Activated naive CD4-positive, alpha-beta T cell treated with anti-CD3 and anti-CD28 coated beads, Interleukin-2, amount 50 U/mL, for 24 hours (primary cell): ENCODE data around the gene R3HCC1L.
A peak's percentile ranks its signal among the peaks of the same experiment; 100 is the strongest.

Experiments
- H3K27ac Mint-ChIP-seq: one replicate; pipeline ENCODE4 v1.8.0; 2021; ENCODE audit warnings: mild to moderate bottlenecking, mixed read lengths
- H3K27me3 Mint-ChIP-seq: one replicate; pipeline ENCODE4 v1.8.0; 2021; ENCODE audit warnings: mixed read lengths
- H3K36me3 Mint-ChIP-seq: one replicate; pipeline ENCODE4 v1.8.0; 2021; ENCODE audit warnings: mixed read lengths
- H3K4me1 Mint-ChIP-seq: one replicate; pipeline ENCODE4 v1.8.0; 2021; ENCODE audit warnings: mixed read lengths
- H3K4me3 Mint-ChIP-seq: one replicate; pipeline ENCODE4 v1.8.0; 2021; ENCODE audit warnings: mild to moderate bottlenecking, mixed read lengths
- H3K9me3 Mint-ChIP-seq: one replicate; pipeline ENCODE4 v1.8.0; 2021; ENCODE audit warnings: mixed read lengths

The R3HCC1L gene

DNA sequence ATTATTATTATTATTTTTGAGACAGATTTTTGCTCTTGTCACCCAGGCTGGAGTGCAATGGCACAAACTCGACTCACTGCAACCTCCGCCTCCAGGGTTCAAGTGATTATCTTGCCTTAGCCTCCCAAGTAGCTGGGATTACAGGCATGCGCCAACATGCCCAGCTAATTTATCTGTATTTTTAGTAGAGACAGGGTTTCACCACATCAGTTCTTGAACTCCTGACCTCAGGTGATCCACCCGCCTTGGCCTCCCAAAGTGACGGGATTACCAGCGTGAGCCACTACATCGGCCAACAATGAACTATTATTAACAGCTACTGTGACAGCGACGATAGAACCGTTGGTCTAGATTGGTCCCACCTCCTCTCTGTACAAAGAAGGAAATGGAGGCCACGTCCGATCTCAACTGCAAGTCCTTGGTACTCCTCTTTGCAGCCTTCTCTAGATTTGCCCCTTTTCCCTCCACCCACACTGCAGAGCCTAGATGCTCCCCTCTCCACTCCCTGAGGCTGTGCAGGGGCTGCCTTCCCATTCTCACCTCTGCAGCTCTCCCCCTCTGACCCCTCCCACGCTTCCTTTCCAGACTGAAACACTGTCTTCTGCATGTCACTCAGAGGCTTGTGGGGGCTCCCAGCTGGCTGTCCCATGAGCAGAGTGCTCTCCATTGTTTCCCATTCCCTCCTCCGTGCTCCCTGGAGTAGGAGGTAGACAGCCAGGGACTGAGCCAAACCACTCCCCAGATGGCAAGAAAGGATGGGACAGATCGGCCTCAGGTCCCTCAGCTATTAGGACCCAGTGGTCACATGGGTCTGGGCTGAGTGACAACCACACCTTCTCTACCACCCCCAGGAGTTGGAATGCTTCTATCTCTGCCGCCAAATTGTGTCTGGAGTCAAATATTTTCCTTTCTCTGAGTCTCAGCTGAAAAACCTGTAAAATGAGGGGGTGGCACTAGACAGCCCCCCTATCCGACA is 131.2 kb downstream of the R3HCC1L start:
- Mint-ChIP-seq H3K27ac (no peak overlapping the region), H3K9me3 (no peaks in the 10 kb centered on the region), H3K27me3 (peaks cover 29% of the 10 kb centered on the region), H3K4me1 (no peaks in the 10 kb centered on the region), H3K4me3 (no peak overlapping the region), H3K36me3 (no peaks in the 10 kb centered on the region)

DNA sequence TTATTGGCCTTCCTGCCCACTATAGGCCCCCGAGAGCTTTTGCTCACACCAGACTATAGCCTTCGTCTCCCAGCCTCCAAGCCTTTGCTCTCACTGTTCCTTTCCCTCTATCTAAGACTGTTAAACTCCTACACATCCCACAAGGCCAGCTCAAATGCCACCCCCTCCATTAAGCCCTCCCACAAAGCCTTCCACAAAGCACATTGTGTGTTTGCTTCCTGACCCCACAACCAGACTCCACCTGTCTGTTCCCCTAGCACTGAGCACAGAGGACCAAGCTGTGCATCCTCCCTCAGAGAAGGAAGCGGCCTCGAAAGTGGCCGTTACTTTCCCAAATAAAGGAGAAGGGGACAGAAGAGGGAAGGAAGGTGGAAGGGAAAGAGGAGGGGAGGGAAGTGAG is 132.2 kb downstream of the R3HCC1L start:
- H3K36me3 Mint-ChIP-seq, result no peaks in the 10 kb centered on the region
- H3K27me3 Mint-ChIP-seq, result peaks cover 38% of the 10 kb centered on the region
- H3K4me3 Mint-ChIP-seq, result peak overlapping the region; percentile 76
- H3K27ac Mint-ChIP-seq, result no peak overlapping the region
- no peaks in the 10 kb centered on the region for H3K4me1 Mint-ChIP-seq
- H3K9me3 Mint-ChIP-seq, result no peaks in the 10 kb centered on the region

DNA sequence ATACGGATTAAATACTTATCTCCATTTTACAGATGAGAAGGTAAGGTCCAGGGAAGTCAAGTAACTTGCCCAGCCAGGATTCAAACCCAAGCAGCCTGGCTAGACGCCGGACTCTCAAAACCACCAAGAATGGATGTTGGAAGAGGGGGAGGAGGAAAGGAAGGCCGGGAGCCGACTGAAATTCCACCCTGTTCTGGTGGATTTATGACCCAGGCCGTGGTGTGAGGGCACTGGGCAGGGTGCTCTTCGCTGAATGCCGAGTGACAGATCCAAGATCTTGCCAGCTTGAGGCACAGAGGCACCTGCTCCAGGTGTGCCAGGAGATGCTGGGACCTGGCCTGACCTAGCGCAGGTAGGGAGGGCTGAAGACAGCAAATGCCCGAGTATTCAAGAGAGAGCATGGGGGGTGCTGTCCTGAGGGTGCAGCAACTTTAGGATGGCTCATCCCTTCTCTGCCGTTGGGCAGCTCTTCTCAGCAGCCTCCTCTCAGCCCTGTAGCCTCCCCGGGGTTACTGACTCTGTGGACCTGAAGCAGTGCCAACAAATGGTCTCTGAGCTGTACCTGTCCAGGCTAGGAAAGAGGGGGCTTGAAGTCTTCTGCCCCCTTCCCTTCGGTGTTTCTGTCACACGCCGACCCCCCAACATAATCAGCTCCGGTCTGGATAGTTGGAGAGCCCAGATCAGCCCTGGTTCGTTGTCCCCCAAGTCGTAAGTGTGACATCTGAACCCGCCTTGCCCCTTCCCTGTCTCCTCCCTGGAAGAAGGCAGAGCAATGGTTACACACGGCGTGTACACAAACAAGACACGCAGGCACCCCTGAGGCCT is 132.8 kb downstream of the R3HCC1L start:
- no peak overlapping the region for H3K27ac Mint-ChIP-seq
- no peaks in the 10 kb centered on the region for H3K4me1 Mint-ChIP-seq
- H3K4me3 Mint-ChIP-seq, result peak overlapping the region; percentile 76
- peaks cover 39% of the 10 kb centered on the region for H3K27me3 Mint-ChIP-seq
- no peaks in the 10 kb centered on the region for H3K9me3 Mint-ChIP-seq
- H3K36me3 Mint-ChIP-seq, result no peaks in the 10 kb centered on the region

DNA sequence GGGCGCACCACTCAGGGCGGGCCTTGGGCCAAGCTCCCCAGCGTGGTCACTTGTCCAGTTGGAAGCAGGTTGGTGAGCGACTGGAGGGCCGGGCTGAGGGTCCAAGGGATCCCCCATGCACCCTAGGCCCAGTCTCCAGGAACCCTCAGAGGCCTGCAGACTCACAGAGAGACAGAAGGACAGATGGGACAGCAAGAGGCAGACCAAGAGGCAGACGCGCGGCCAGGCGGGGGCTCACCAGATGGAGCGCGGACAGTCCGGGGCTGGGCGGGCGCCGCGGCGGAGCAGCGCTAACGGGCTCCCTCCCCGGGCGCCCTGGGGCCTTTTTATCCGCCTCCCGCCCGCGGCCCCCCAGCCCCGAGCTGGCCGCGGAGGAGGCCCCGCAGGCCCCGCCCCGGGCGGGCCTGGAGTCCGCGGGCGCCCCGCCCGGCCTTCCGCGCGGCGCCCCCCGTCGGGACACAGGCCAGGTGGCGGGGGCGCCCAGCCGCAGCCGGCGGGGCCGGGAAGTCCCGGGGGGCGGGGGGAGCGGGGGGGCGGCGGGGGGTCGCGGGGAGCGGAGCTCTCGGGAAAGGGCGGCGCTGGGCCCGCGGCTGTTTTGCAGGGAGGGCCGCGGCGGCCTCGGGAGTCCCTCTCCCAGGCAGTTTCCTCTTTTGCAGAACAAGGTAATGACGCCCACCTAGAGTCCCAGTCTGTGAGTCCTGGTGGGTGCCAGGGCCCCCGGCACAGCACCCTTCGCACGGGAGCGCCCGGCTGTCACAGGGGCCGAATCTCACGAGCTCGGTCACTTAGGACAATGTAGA is 133.6 kb downstream of the R3HCC1L start, which contains the start of gene LOXL4:
Gene LOXL4 (minus strand): TSS at position 301 of the 800 bp plus-strand sequence. CDS start 5,175 bp downstream, outside the sequence.
- H3K4me1 Mint-ChIP-seq, result no peaks in the 10 kb centered on the region
- H3K9me3 Mint-ChIP-seq, result no peaks in the 10 kb centered on the region
- H3K27ac Mint-ChIP-seq, result no peak within 1 kb of the TSS
- H3K36me3 Mint-ChIP-seq, result no peaks in the 10 kb centered on the region
- peak within 1 kb of the TSS; percentile 76 for H3K4me3 Mint-ChIP-seq
- peaks cover 39% of the 10 kb centered on the region for H3K27me3 Mint-ChIP-seq

DNA sequence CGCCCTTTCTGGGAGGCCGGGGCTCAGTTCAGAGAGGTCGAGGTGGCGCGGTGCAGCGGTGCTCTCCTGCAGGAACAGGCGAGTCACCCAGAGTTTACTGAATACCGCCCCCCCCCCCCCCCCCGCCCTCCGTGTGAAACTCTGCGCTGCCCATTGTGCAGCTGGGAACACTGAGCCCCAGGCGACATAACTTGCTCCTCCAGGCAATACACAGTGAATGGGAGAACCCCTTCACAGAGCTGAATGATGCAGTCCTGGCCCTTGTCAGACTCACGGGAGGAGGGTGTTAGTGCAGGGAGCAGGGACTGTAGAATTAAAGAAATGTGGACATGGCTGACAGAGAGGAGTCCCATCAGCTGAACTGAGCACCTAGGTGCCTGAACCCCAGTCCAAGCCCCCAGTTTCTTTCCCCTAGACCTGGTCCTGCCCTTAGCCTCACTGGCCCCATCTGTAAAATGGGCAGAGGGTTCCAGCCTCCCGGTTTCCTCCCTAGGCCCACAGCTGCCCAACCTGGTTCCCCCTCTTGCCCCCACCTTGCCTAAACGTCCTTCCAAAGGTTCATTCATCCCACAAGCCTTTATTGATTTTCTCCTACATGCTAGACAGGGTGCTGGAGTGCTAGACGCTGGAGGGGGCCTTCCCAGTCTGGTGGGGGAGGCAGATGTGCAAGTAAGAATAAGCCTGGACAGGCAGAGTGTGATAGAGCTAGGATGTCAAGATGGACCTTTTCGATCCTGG is 134.4 kb downstream of the R3HCC1L start:
- Mint-ChIP-seq H3K27ac (no peak overlapping the region), H3K4me3 (peak overlapping the region; percentile 57), H3K27me3 (peaks cover 39% of the 10 kb centered on the region), H3K4me1 (no peaks in the 10 kb centered on the region), H3K36me3 (no peaks in the 10 kb centered on the region), H3K9me3 (no peaks in the 10 kb centered on the region)

DNA sequence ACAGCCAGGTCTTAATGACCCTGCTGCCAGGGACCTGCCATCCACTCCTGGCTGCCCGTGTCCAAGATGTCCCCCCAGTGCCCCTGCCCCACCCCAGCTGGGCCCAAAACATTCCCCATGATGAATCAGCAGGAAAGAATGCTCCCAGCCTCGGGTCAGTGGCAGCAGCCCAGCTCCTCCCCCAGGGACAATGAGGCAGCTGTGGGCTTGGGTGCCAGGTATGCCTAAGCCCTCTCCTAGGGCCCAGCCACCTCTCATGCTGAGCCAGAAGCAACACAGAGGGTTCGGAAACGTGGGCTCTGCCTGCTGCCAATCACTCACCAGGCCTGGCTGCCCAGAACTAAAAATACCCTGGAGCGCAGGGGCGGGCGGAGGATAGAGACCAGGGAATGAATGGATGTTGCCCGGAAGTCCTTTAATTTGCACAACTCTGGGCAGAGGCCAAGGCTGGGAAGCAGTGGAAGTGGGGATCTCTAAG is 135.0 kb downstream of the R3HCC1L start:
- no peak overlapping the region for H3K4me3 Mint-ChIP-seq

DNA sequence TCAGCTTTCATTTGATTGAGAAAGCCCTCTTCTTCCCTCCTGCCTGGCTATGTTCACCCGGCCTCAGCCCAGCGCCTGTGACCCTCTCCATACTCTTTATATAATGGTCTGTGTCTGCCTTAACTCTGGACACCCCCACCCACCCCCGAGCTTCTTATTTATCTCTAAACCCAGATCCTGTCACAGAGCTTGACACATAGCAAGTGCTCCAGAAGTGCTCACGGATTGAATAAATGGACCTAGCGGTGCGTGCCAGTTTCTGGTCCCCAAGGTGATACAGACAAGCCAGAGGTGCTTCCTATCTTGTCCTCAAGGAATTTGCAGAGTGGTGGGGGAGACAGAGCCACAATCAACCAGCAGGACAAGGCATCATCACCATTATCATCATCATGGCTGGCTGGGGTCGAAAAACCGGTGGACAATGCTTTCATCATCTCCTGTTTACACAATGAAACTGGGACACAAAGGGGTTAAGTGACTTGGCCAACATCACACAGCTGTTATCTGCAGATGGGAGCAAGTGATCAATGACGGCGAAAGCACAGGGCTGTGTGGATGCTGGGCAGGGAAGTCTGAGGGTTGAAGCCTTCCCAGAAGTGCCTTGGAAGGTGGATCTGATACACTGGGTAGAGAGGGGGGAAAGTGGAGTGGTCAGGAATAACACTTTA is 135.8 kb downstream of the R3HCC1L start:
- H3K27ac Mint-ChIP-seq, result no peak overlapping the region
- no peak overlapping the region for H3K4me3 Mint-ChIP-seq
- no peaks in the 10 kb centered on the region for H3K9me3 Mint-ChIP-seq
- peaks cover 42% of the 10 kb centered on the region for H3K27me3 Mint-ChIP-seq
- H3K36me3 Mint-ChIP-seq, result no peaks in the 10 kb centered on the region
- no peaks in the 10 kb centered on the region for H3K4me1 Mint-ChIP-seq

More for the DNA sequence above, 135.0 kb downstream of the R3HCC1L start:
- H3K9me3 Mint-ChIP-seq, result no peaks in the 10 kb centered on the region
- no peaks in the 10 kb centered on the region for H3K36me3 Mint-ChIP-seq
- no peak overlapping the region for H3K27ac Mint-ChIP-seq
- peaks cover 40% of the 10 kb centered on the region for H3K27me3 Mint-ChIP-seq
- H3K4me1 Mint-ChIP-seq, result no peaks in the 10 kb centered on the region

DNA sequence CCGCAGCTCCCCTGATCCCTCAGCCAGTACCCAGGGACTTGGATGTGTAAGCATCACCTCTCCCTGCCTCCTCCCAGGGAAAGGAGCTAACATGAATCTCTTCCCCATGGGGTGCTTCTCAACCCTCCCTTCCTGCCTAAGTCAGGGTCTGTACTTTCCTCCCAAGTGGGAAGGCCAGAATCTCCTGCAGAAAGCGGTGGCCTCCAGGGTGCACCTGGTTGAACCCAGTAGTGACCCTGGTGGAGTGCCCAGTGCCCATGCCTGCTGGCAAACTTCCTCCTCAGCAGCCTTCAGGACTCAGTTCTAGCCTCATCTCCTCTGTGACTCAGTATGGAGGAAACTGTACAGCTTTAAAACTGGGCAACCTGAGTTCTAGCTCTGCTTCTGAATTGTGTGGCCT is 136.3 kb downstream of the R3HCC1L start:
- Mint-ChIP-seq H3K27me3 (peaks cover 42% of the 10 kb centered on the region), H3K4me1 (no peaks in the 10 kb centered on the region), H3K36me3 (no peaks in the 10 kb centered on the region), H3K4me3 (no peak overlapping the region), H3K27ac (no peak overlapping the region), H3K9me3 (no peaks in the 10 kb centered on the region)

DNA sequence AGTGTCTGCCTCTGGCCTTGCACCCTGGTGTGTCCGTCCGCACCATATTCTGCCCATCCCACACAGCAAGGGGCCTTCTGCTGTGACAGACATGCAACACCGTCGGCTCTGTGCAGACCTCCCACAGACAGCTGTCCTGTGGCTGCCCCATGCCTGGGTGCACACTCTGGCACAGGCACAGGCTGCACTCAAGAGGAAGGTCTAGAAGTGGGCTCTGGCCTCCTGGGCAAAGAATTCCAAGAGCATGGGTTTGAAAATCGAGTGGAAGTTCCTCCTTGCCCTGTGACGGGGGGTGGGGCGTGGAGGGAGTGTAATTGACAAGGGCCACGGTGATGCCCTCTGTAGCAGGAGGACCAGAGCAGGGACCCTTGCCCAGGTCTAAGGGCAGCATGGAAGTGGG is 137.8 kb downstream of the R3HCC1L start:
- Mint-ChIP-seq H3K36me3 (no peaks in the 10 kb centered on the region), H3K4me3 (no peak overlapping the region), H3K27ac (no peak overlapping the region), H3K4me1 (no peaks in the 10 kb centered on the region), H3K9me3 (no peaks in the 10 kb centered on the region), H3K27me3 (peaks cover 29% of the 10 kb centered on the region)

DNA sequence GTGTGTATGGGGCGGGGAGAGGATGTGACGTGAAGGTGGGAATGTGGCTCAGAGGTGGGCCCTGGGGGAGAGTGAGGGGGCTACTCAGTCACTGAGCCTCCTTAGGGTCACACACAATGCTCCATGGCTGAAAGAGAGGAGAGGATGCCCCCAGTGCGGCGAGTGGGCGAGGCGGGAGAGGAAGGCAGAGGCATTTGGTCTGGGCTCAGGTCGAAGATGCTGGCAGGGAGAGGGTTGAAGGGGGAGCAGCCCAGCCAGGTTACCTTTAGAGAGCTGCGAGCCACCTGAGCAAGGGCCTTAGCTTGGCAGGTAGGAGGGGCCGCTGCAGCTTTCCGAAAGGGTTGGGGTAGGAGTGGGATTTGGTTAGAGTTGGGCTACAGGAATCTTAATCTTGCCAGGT is 138.2 kb downstream of the R3HCC1L start:
- no peak overlapping the region for H3K4me3 Mint-ChIP-seq
- no peaks in the 10 kb centered on the region for H3K9me3 Mint-ChIP-seq
- H3K4me1 Mint-ChIP-seq, result no peaks in the 10 kb centered on the region
- no peaks in the 10 kb centered on the region for H3K36me3 Mint-ChIP-seq
- H3K27ac Mint-ChIP-seq, result no peak overlapping the region
- peaks cover 29% of the 10 kb centered on the region for H3K27me3 Mint-ChIP-seq

DNA sequence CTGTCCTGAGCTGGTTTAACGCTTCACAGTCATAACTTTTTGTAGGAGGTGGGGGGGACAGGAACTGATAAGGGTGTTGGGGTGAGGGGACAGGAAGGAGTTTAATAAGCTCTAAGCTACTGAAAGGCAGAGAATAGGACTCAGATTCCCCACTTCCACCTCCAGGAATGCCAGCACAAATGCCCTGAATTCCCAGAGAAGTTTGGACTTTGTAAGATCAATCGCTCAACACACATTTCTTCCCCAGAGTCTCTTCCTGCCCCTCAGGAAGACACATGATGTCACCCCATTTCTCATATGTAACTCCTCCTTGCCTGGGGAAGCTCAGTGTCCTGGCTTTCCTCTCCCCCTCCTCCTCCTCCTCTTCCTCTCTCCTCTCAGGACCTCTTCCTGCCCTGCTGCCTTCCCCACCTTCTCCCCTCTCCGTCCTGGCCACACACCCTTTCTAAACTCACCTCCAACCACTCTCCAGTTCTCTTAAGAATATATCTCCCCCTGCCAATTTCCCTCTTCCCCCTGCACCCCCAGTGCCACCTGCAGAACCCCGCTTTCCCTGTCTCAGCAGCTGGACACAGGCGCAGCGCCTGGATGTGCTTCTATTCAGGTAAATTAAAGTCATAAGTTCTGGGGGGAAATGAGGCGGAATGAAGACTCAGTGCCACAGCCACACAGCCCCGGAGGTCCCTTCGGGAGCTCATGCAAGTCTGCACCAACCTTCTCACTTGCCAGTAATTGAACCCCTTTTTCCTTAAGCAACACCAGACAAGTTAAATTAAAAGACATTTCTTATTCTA is 138.8 kb downstream of the R3HCC1L start:
- no peaks in the 10 kb centered on the region for H3K4me1 Mint-ChIP-seq
- H3K27me3 Mint-ChIP-seq, result peaks cover 29% of the 10 kb centered on the region
- H3K9me3 Mint-ChIP-seq, result no peaks in the 10 kb centered on the region
- no peak overlapping the region for H3K27ac Mint-ChIP-seq
- H3K4me3 Mint-ChIP-seq, result no peak overlapping the region
- H3K36me3 Mint-ChIP-seq, result no peaks in the 10 kb centered on the region

DNA sequence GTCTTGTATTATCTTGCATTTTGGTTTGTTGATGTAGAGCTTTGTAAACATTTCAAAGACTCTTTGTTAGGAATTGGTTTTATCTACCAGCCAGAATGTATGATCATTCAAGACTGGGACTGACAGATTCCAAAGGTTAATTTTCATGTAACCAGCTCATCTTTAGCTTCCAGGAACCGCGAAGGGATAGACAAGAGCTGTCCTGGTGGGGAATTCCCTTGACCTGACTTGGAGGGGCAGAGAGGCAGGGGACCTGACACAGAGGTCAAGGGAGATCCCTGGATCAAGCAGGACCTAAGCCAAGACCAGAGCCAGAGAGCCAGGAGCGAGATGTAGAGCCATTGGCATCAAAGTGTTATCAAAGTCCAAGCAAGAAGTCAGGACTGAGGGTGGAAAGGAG is 140.1 kb downstream of the R3HCC1L start:
- Mint-ChIP-seq H3K9me3 (no peaks in the 10 kb centered on the region), H3K4me1 (no peaks in the 10 kb centered on the region), H3K27ac (no peak overlapping the region), H3K36me3 (no peaks in the 10 kb centered on the region), H3K4me3 (no peak overlapping the region), H3K27me3 (peaks cover 26% of the 10 kb centered on the region)

DNA sequence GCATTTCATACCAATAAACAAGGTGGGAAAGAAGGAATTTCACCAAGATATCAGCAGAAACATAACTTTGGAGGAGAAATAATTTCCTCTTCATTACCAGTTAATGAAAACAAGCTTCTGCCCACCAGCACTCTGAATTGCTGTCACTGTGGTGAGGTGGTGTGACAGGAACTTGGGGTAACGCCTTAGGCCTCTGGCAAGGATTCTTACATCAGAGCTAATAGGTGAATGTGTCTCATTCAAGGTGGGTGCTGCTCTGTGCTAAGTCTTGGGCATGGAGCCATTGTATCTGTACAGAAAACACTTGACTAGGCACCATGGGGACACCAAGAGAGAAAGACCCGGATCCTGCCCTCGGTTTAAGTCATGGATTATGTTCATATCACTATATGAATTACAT is 141.9 kb downstream of the R3HCC1L start:
- peaks cover 15% of the 10 kb centered on the region for H3K27me3 Mint-ChIP-seq
- peaks cover 4% of the 10 kb centered on the region for H3K36me3 Mint-ChIP-seq
- peaks cover 4% of the 10 kb centered on the region for H3K9me3 Mint-ChIP-seq
- no peak overlapping the region for H3K4me3 Mint-ChIP-seq
- H3K27ac Mint-ChIP-seq, result no peak overlapping the region
- H3K4me1 Mint-ChIP-seq, result no peaks in the 10 kb centered on the region
